OCI-M1 (cell line): ENCODE data around the gene NAALADL2.
"Not testable (repeated sequence)": the region's sequence is repeated elsewhere in the genome, so short reads cannot be mapped to it uniquely, and the experiment has no call there.

Source experiments
- DNase-seq: peaks from one replicate; lab custom pipeline; 2025; lab: John Stamatoyannopoulos, UW

NAALADL2 gene

GRCh38 chr3:175267561-175267960 is 408.4 kb downstream of the NAALADL2 start:
- no peak for DNase-seq

- DNase-seq, result no peak
These were observed 410.3 kb downstream of the NAALADL2 start for GRCh38 chr3:175269394-175269793.

GRCh38 chr3:175270198-175270837 is 411.2 kb downstream of the NAALADL2 start:
- no peak for DNase-seq

- no peak for DNase-seq
These were observed 411.7 kb downstream of the NAALADL2 start for GRCh38 chr3:175270866-175271265.

- not testable (repeated sequence) for DNase-seq
These were observed 412.3 kb downstream of the NAALADL2 start for GRCh38 chr3:175271465-175271864.

GRCh38 chr3:175272392-175272791 is 413.3 kb downstream of the NAALADL2 start:
- DNase-seq, result no peak

GRCh38 chr3:175273573-175273972 is 414.4 kb downstream of the NAALADL2 start:
- no peak for DNase-seq

GRCh38 chr3:175274056-175274455 is 414.9 kb downstream of the NAALADL2 start:
- DNase-seq, result no peak

- DNase-seq, result peak; percentile 40
These were observed 415.5 kb downstream of the NAALADL2 start for GRCh38 chr3:175274474-175275218.

- DNase-seq, result no peak
These were observed 419.5 kb downstream of the NAALADL2 start for GRCh38 chr3:175278680-175279079.

GRCh38 chr3:175279457-175279856 is 420.3 kb downstream of the NAALADL2 start:
- no peak for DNase-seq

GRCh38 chr3:175279911-175280310 is 420.8 kb downstream of the NAALADL2 start:
- DNase-seq, result peak; percentile 24

GRCh38 chr3:175287361-175287963 is 428.3 kb downstream of the NAALADL2 start:
- DNase-seq, result no peak

- DNase-seq, result no peak
These were observed 429.5 kb downstream of the NAALADL2 start for GRCh38 chr3:175288621-175289020.

- DNase-seq, result no peak
These were observed 435.7 kb downstream of the NAALADL2 start for GRCh38 chr3:175294793-175295192.

- DNase-seq, result no peak
These were observed 436.4 kb downstream of the NAALADL2 start for GRCh38 chr3:175295248-175296130.

GRCh38 chr3:175297216-175297615 is 438.1 kb downstream of the NAALADL2 start:
- no peak for DNase-seq

- DNase-seq, result no peak
These were observed 442.6 kb downstream of the NAALADL2 start for GRCh38 chr3:175301741-175302140.

GRCh38 chr3:175304404-175304803 is 445.3 kb downstream of the NAALADL2 start:
- no peak for DNase-seq

GRCh38 chr3:175307642-175308041 is 448.5 kb downstream of the NAALADL2 start:
- DNase-seq, result peak; percentile 40

GRCh38 chr3:175308097-175308496 is 449.0 kb downstream of the NAALADL2 start:
- DNase-seq, result no peak

GRCh38 chr3:175310046-175310445 is 450.9 kb downstream of the NAALADL2 start:
- DNase-seq, result no peak
